OCI-LY7 (cell line): ENCODE measurements around the gene TTF2. TPM values are rescaled to one million over a fixed set of nuclear protein-coding genes. Genes with fewer than 3 reads are reported as not detected.

Experiments
- BruUV-seq: library from RNA; stranded (reverse); fragments of 400-500 nt; replicated peaks from 2 replicates; lab custom pipeline; 2021; lab: Mats Ljungman, UMichigan
- CTCF ChIA-PET: fragments of 300-600 bp; sonication (Branson Sonifier 250); formaldehyde crosslinking; loops from one replicate; lab custom pipeline; 2022; ENCODE audit warnings: antibody characterized with exemption; ENCODE audit not compliant: unreplicated experiment; lab: Charles Lee
- POLR2A ChIA-PET: fragments of 300-600 bp; sonication (Branson Sonifier 250); formaldehyde crosslinking; loops from one replicate; lab custom pipeline; 2022; ENCODE audit warnings: antibody characterized with exemption; lab: Charles Lee
- DNase-seq: peaks from one replicate; pipeline ENCODE4 v3.0.0-alpha.2; 2015; ENCODE audit warnings: low spot score
- H2AFZ ChIP-seq: fragments of 200-600 bp; sonication (generic), shearing (Covaris generic); 2 replicates; pipeline ENCODE4 v1.6.1; 2014; ENCODE audit warnings: mild to moderate bottlenecking, antibody characterized with exemption, low read length, moderate library complexity
- H3K27ac ChIP-seq: fragments of 200-600 bp; sonication (generic); 2 replicates; pipeline ENCODE4 v1.5.1; 2014; ENCODE audit warnings: mixed run types, low read depth, mild to moderate bottlenecking, moderate library complexity, low read length, inconsistent platforms; ENCODE audit not compliant: poor library complexity, severe bottlenecking
- H3K36me3 ChIP-seq: fragments of 200-600 bp; sonication (generic); 2 replicates; pipeline ENCODE4 v1.6.1; 2014; ENCODE audit warnings: mild to moderate bottlenecking, antibody characterized with exemption, low read length, moderate library complexity, mixed read lengths; ENCODE audit not compliant: insufficient read depth
- H3K4me1 ChIP-seq: fragments of 200-600 bp; sonication (generic); 2 replicates; pipeline ENCODE4 v1.5.1; 2014; ENCODE audit warnings: mild to moderate bottlenecking, low read length; ENCODE audit not compliant: insufficient read depth, poor library complexity, severe bottlenecking
- H3K4me2 ChIP-seq: fragments of 200-600 bp; sonication (generic); 2 replicates; pipeline ENCODE4 v1.6.1; 2014; ENCODE audit warnings: mild to moderate bottlenecking, low read length
- H3K4me3 ChIP-seq: fragments of 200-600 bp; sonication (generic); 2 replicates; pipeline ENCODE4 v1.5.1; 2014; ENCODE audit warnings: mild to moderate bottlenecking, low read depth, low read length; ENCODE audit not compliant: poor library complexity, severe bottlenecking
- H3K79me2 ChIP-seq: fragments of 200-600 bp; sonication (generic); 2 replicates; pipeline ENCODE4 v1.6.1; 2016; ENCODE audit warnings: low read depth, mild to moderate bottlenecking, low read length, moderate library complexity, mixed read lengths; ENCODE audit not compliant: insufficient read depth
- H3K9me2 ChIP-seq: fragments of 200-600 bp; sonication (generic); 2 replicates; pipeline ENCODE4 v1.6.1; 2016; ENCODE audit warnings: mild to moderate bottlenecking, low read length, mixed read lengths; ENCODE audit not compliant: insufficient read depth
- H3K9me3 ChIP-seq: fragments of 200-600 bp; sonication (generic); 2 replicates; pipeline ENCODE4 v1.6.1; 2014; ENCODE audit warnings: mild to moderate bottlenecking, mixed run types, low read length, mixed read lengths
- H4K20me1 ChIP-seq: fragments of 200-600 bp; sonication (generic); 2 replicates; pipeline ENCODE4 v1.6.1; 2014; ENCODE audit warnings: mild to moderate bottlenecking, antibody characterized with exemption, low read length, moderate library complexity, mixed read lengths; ENCODE audit not compliant: insufficient read depth
- EZH2phosphoT487 ChIP-seq: fragments of 200-600 bp; sonication (generic); IDR thresholded peaks from 2 replicates; pipeline ENCODE4 v1.6.1; 2018; ENCODE audit warnings: low read depth, borderline replicate concordance, mild to moderate bottlenecking, mixed run types, antibody characterized with exemption, low read length, moderate library complexity, mixed read lengths
- intact Hi-C: fragments of 100-400 bp; cut with micrococcal nuclease; formaldehyde crosslinking; loops from one replicate; pipeline ENCODE4 v1.10.0; 2022; ENCODE audit not compliant: unreplicated experiment
- total RNA-seq, 2 experiments: library from RNA; depleted of rRNA in 1 of 2; stranded (reverse); fragments of >200 nt in 1 of 2; shearing (Covaris generic) in 1 of 2; gene quantifications; 2 replicates each; pipeline ENCODE4 v1.2.3, GENCODE V29; 2014 to 2022
- TF ChIP-seq, protein P1 (sequence below): fragments of 200-600 bp; sonication (generic); conservative IDR thresholded peaks from 2 replicates; pipeline ENCODE4 v1.5.1; 2014; ENCODE audit warnings: mild to moderate bottlenecking, antibody characterized with exemption, low read length, moderate library complexity, mixed read lengths

The TTF2 gene
- total RNA-seq, 2 experiments from 2014 or later: 81.3 to 133 TPM

DNA sequence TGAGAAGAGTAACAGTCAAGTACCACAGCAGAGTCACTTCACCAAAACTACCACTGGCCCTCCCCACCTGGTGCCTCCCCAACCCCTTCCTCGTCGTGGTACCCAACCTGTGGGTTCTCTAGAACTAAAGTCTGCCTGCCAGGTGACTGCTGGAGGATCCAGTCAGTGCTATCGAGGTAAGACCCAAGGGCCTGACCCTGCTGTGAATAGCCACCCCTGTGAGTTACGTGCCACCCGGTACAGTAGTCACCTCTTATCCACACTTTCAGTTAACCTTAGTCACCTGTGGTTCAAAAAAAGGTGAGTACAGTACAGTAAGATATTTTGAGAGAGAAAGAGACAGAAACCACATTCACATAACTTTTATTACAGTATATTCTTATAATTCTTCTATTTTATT lies 16.5 kb downstream of the TTF2 start:
- TF ChIP-seq, protein P1, sequence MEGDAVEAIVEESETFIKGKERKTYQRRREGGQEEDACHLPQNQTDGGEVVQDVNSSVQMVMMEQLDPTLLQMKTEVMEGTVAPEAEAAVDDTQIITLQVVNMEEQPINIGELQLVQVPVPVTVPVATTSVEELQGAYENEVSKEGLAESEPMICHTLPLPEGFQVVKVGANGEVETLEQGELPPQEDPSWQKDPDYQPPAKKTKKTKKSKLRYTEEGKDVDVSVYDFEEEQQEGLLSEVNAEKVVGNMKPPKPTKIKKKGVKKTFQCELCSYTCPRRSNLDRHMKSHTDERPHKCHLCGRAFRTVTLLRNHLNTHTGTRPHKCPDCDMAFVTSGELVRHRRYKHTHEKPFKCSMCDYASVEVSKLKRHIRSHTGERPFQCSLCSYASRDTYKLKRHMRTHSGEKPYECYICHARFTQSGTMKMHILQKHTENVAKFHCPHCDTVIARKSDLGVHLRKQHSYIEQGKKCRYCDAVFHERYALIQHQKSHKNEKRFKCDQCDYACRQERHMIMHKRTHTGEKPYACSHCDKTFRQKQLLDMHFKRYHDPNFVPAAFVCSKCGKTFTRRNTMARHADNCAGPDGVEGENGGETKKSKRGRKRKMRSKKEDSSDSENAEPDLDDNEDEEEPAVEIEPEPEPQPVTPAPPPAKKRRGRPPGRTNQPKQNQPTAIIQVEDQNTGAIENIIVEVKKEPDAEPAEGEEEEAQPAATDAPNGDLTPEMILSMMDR: no peak
- TF ChIP-seq EZH2phosphoT487: no peak
- Histone ChIP-seq H4K20me1 (no peaks in the 10 kb centered on the region), H3K36me3 (peaks cover 95% of the 10 kb centered on the region), H3K9me2 (no peaks in the 10 kb centered on the region), H3K27ac (no peak overlapping the region), H3K9me3 (no peaks in the 10 kb centered on the region), H2AFZ (no peak overlapping the region), H3K4me3 (no peak overlapping the region), H3K4me1 (no peaks in the 10 kb centered on the region), H3K4me2 (no peak overlapping the region), H3K79me2 (no peaks in the 10 kb centered on the region)
- BruUV-seq: no TSS peak
- ChIA-PET POLR2A (interaction anchor here (0.5 to 1.3 kb wide), 3 partner anchors 12 to 509 kb away, joined by 3 read pairs; partner anchors contain the start of gene TTF2), CTCF (no interaction called here)
- intact Hi-C loops: no loop called here
- no peak for DNase-seq

DNA sequence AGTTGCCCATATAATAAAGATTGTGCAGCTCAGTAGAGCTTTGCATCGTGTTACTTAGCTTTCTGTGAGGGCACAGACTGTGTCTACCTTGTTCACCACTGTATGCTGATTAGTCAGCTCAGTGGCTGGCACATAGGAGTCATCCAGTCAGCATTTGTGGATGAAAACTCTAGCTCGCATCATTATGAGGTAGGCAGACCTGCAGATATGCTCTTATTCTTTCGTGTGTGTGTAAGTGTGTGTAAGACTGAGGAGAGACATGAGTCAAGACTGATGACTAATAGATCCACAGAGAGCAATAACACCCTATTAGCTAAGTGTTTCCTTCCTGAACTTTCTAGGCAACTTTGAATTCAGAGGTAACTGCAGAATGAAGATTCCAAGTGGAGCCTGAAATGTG lies 17.1 kb downstream of the TTF2 start:
- H3K36me3 ChIP-seq: peaks cover 96% of the 10 kb centered on the region
- intact Hi-C loops: no loop called here
- ChIA-PET CTCF (no interaction called here), POLR2A (interaction anchor here (0.5 to 1.3 kb wide), 3 partner anchors 12 to 510 kb away, joined by 3 read pairs; no protein-coding TSS in a partner anchor)
- TF ChIP-seq EZH2phosphoT487: no peak
- TF ChIP-seq, protein P1: no peak
- DNase-seq: no peak
- H4K20me1 ChIP-seq: no peaks in the 10 kb centered on the region
- no TSS peak for BruUV-seq
- H3K4me3 ChIP-seq: no peak overlapping the region
- no peak overlapping the region for H3K27ac ChIP-seq
- H3K4me2 ChIP-seq: no peak overlapping the region
- H3K79me2 ChIP-seq: no peaks in the 10 kb centered on the region
- H3K4me1 ChIP-seq: no peaks in the 10 kb centered on the region
- H3K9me3 ChIP-seq: no peaks in the 10 kb centered on the region
- H3K9me2 ChIP-seq: no peaks in the 10 kb centered on the region
- H2AFZ ChIP-seq: no peak overlapping the region

DNA sequence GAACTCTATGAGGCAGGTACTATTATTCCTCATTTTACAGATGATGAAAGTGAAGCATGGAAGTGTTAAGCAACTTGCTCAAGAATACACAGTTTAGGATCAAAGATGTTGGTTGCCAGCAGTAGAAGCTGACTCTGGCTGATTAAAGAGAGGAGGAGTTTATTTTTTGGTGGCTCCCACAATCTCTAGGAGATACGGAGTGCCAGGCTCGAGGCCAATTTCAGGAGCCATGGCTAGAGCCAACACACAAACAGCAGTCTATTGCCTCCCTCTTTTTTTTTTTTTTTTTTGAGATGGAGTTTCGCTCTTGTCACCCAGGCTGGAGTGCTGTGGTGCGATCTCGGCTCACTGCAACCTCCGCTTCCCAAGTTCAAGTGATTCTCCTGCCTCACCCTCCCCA lies 19.6 kb downstream of the TTF2 start:
- CTCF ChIA-PET: interaction anchor here (1.5 kb wide), 1 partner anchor 49 kb away, joined by 3 read pairs; no protein-coding TSS in a partner anchor
- no TSS peak for BruUV-seq

More for the DNA sequence above, 19.6 kb downstream of the TTF2 start:
- no peaks in the 10 kb centered on the region for H3K9me2 ChIP-seq
- H3K4me2 ChIP-seq: no peak overlapping the region
- TF ChIP-seq, protein P1: no peak
- no peak for TF ChIP-seq EZH2phosphoT487
- intact Hi-C loops: no loop called here
- H3K79me2 ChIP-seq: no peaks in the 10 kb centered on the region
- H3K36me3 ChIP-seq: peaks cover 97% of the 10 kb centered on the region
- H3K4me3 ChIP-seq: no peak overlapping the region
- POLR2A ChIA-PET: no interaction called here
- DNase-seq: no peak
- no peaks in the 10 kb centered on the region for H3K4me1 ChIP-seq
- H3K9me3 ChIP-seq: no peaks in the 10 kb centered on the region
- H4K20me1 ChIP-seq: no peaks in the 10 kb centered on the region
- H3K27ac ChIP-seq: no peak overlapping the region
- H2AFZ ChIP-seq: no peak overlapping the region
